NCI-H2029 (cell line): ENCODE data around the gene CCDC78.

ENCODE experiments used
- DNase-seq: peaks from one replicate; lab custom pipeline; 2025; lab: John Stamatoyannopoulos, UW

The CCDC78 gene

GRCh38 chr16:726438-727290 is at the start of gene CCDC78, which contains the start of gene HAGHL:
Gene CCDC78 (minus strand): TSS chr16:726443. CDS start chr16:726367, 76 bp downstream.
Gene HAGHL (plus strand): TSS chr16:727106. CDS start chr16:727510, 404 bp downstream.
- DNase-seq, result no peak

- DNase-seq, result no peak
Observed at GRCh38 chr16:775236-775796, 49.1 kb upstream of the CCDC78 start.

GRCh38 chr16:774086-775001 is 48.1 kb upstream of the CCDC78 start:
- DNase-seq, result peak; percentile 29

GRCh38 chr16:772959-773358 is 46.7 kb upstream of the CCDC78 start:
- DNase-seq, result no peak

- DNase-seq, result no peak
Observed at GRCh38 chr16:770411-770810, 44.2 kb upstream of the CCDC78 start.

GRCh38 chr16:769934-770333 is 43.7 kb upstream of the CCDC78 start:
- DNase-seq, result no peak

GRCh38 chr16:769184-769784 is 43.0 kb upstream of the CCDC78 start:
- DNase-seq, result no peak

GRCh38 chr16:768428-768827 is 42.2 kb upstream of the CCDC78 start:
- DNase-seq, result no peak

GRCh38 chr16:767743-768235 is 41.5 kb upstream of the CCDC78 start:
- DNase-seq, result no peak

GRCh38 chr16:766820-767640 is 40.8 kb upstream of the CCDC78 start:
- no peak for DNase-seq

- no peak for DNase-seq
Observed at GRCh38 chr16:766008-766819, 40.0 kb upstream of the CCDC78 start.

GRCh38 chr16:765488-765865 is 39.2 kb upstream of the CCDC78 start:
- DNase-seq, result no peak

- no peak for DNase-seq
Observed at GRCh38 chr16:764848-765487, 38.7 kb upstream of the CCDC78 start.

GRCh38 chr16:764184-764750 is 38.0 kb upstream of the CCDC78 start:
- DNase-seq, result no peak

GRCh38 chr16:763369-764183 is 37.3 kb upstream of the CCDC78 start:
- DNase-seq, result no peak

GRCh38 chr16:762595-763268 is 36.5 kb upstream of the CCDC78 start:
- DNase-seq, result no peak

- DNase-seq, result no peak
Observed at GRCh38 chr16:761625-762513, 35.6 kb upstream of the CCDC78 start.
